Glomerular visceral epithelial cell (primary cell): ENCODE measurements around the gene HOOK2.
"Not testable (repeated sequence)": the region's sequence is repeated elsewhere in the genome, so short reads cannot be mapped to it uniquely, and the experiment has no call there.

ENCODE experiments used
- DNase-seq: peaks from one replicate; pipeline ENCODE4 v3.0.0-alpha.2; 2016; ENCODE audit errors: extremely low spot score

HOOK2 gene

GRCh38 chr19:12754465-12755196 lies 20.7 kb downstream of the HOOK2 start:
- no peak for DNase-seq

GRCh38 chr19:12752056-12752781 lies 23.1 kb downstream of the HOOK2 start:
- no peak for DNase-seq

DNA sequence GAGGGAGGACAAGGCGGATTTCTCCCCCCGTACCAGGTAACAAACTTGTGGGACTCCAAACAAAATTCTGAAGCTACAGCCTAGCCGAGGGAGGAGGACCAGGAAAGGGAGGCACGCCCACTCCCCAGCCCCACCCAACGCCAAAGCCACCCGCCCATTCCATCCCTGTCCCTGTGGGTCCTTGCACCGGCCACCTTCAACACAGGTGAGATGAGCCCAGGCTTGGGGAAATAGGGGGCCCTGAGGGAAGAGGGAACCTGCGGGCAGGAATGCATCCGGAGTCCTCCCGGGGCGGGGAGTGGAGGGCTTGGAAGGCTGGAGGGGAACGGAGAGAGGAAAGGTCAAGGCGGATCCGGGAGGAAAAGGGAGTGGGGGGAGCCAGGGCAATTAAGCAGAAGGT lies 23.7 kb downstream of the HOOK2 start, which contains the start of gene BEST2:
Gene BEST2 (plus strand): TSS at position 157 of the 400 bp plus-strand sequence. CDS start 802 bp downstream, outside the sequence.
- no peak for DNase-seq

- DNase-seq, result no peak
Measured at GRCh38 chr19:12750851-12751250, 24.5 kb downstream of the HOOK2 start.

GRCh38 chr19:12749938-12750521 lies 25.3 kb downstream of the HOOK2 start:
- no peak for DNase-seq

DNA sequence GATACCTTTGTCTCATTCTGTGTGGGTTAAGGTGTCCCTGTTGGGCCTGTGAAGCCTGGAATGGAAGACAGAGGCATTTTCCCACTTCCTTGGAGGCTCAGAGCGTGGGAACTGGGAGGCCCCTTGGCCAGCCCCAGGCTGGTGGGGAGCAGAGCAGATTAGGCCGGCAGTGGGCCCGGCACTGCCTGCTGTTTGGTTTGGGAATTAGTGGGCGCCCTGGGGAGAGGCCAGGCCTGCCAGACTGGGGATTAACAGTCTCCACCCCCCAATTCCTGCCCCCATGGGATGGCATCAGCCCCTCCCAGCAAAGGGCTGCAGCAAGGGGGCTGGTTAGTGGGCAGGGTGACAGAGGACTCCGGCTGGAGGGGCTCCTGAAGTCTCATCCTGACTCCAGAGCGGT lies 26.9 kb downstream of the HOOK2 start:
- DNase-seq, result no peak

GRCh38 chr19:12745166-12745897 lies 30.0 kb downstream of the HOOK2 start:
- DNase-seq, result peak; percentile 95

GRCh38 chr19:12737835-12738351 lies 37.5 kb downstream of the HOOK2 start:
- no peak for DNase-seq

DNA sequence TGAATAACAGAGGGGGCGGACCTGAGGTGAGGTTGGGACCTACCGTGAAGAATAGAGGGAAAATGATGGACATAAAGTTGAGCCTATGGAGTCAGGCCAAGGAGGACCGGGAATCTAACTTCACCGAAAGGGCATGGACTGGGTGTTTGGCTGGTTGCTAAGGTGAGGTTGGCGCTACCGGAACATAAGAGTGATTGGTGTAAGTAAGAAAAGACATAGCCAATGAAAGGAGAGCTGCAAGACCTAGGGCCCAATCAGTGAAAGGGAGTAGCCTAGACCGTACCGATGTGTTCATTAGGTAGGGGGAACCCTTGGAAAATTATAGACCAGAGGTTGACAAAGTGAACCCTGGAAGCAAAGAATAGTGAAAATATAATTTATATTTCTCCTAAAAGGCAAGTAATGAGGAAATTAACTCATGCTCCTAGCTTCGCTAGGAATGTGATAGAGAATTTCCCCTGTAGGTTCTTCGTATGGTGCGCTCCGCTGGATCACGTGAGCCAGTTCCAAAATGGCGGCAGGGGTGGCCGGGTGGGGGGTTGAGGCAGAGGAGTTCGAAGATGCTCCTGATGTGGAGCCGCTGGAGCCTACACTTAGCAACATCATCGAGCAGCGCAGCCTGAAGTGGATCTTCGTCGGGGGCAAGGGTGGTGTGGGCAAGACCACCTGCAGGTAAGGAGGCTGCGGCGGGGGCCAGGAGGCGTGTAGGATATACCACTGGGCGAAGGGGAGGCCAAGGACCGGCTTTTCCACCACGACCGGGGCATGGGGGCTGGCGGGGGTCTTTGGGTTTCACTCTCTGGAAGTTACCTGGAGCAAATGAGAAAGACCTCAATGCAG lies 38.1 kb downstream of the HOOK2 start, which contains the start of gene GET3:
Gene GET3 (plus strand): TSS at position 503 of the 840 bp plus-strand sequence. CDS start 9 bp downstream, at position 512.
- peak; percentile 100 for DNase-seq

- DNase-seq, result peak; percentile 40
Measured at GRCh38 chr19:12733369-12734214, 41.8 kb downstream of the HOOK2 start.

DNA sequence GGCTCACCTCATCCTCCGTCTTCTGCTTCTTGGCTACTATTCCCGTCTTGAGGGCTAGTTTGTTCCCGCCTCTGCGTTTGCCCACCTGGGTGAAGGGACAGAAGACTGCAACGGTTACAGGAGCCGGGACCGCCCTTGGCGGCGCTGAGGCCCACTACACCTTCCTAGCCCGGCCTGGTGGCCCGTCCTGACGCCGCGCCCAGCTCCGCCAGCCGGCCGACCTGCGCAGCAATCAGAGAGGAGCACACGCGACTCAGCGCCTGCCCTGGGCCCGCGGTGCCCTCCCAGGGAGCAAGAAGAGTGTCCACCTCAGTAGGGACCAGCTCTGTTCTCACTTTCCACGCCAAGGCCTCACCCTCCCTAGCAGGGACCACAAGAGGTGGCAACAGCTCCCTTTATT lies 44.0 kb downstream of the HOOK2 start:
- DNase-seq, result no peak

- no peak for DNase-seq
Measured at GRCh38 chr19:12730064-12730463, 45.3 kb downstream of the HOOK2 start.

GRCh38 chr19:12727745-12728433 lies 47.5 kb downstream of the HOOK2 start:
- peak; percentile 33 for DNase-seq

DNA sequence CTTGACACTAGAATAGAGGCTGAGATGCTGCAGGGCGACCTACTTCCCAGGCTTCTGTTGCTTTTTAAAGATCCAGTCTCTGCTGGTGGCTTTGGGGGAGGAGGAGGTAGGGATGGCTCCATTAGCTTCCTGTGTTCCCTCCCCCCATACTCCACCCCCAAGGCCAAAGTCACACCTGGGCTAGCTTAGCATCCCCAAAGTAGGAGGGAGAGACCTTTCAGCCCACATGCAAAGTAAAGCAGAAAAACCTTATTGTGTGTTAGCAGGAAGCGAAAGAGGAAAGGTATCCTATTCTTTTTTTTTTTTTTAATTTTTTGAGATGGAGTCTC lies 48.4 kb downstream of the HOOK2 start:
- DNase-seq, result no peak

GRCh38 chr19:12725612-12726011 lies 49.7 kb downstream of the HOOK2 start:
- DNase-seq, result not testable (repeated sequence)

- peak; percentile 68 for DNase-seq
Measured at GRCh38 chr19:12723641-12724426, 51.5 kb downstream of the HOOK2 start, which contains the start of gene TNPO2. TSS of gene TNPO2 (minus strand) at chr19:12723932. CDS start at chr19:12720977, 2,955 bp downstream.

DNA sequence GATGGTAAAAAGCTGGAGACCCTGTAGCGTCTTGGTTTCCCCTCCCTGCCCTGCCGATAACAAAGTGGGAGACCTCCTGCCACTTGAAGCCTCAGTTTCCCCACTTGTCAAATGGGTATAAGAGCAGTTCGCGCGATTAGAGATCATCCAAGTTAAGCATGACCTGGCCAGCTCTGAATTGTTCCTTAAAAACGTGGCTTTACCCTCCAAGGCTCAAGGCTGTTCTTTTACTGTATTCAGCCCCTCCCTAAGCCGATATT lies 52.0 kb downstream of the HOOK2 start:
- DNase-seq, result no peak

DNA sequence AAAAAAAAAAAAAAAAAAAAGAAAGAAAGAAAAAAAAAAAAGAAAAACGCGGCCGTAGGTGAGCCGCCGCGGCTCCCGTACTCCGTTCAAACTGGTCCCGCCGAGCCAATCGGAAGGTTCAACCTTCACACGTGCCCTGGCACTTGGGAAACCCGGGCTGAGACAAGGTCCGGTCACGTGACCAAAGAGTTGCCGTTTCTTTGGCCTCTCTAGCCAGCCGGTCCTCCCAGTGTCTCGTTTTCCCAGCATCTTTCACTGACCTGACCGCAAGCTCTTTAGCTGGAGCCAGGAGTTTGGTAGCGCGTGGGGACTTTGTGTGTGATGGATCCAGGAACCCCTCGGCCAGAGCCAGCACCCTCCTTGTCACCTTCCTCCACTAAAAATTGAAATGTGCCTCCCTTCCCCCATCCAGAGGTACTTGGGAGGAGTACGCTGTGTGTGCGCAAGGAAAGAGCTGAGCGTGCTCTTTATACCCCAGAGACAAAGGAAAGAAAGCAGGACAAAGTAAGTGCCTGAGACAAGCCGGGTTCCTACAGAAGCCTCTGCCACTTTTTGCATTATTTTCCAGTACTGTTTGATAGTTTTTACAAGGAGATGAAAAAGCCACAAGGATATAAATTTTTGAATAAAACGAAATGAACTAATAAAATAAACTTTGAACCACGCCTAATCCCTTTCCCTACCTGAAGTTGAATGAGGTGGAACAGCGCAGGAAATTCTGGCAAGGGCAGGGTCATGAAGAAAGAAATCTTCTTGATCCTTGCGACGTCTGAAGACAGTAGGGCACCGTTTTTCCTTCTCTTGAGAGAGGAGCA lies 52.6 kb downstream of the HOOK2 start:
- DNase-seq, result peak; percentile 98
